ENCODE measurements around the gene ARFGEF2.
"Not testable (repeated sequence)": the region's sequence is repeated elsewhere in the genome, so short reads cannot be mapped to it uniquely, and the experiment has no call there.

ARFGEF2 gene

DNA sequence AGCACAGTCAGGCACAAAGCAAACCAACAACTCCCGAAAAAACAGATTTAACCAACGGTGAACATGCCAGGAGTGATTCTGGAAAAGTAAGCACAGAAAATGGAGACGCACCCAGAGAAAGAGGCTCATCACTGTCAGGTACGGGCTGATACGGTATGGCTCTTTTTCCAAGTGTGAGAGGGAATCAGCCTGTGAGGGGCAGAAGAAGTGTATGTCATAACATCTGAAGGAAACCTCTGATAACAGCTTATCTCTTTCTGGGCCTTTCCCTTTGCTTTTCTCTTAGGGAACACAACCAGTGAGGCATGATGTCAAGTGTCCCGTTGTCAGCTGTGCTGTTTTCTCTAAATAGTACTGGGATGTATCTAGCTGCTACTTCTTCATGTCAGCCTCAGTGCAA, 32.1 kb downstream of the ARFGEF2 start:
- DNase-seq (ENCODE audit: low spot score): no peak

DNA sequence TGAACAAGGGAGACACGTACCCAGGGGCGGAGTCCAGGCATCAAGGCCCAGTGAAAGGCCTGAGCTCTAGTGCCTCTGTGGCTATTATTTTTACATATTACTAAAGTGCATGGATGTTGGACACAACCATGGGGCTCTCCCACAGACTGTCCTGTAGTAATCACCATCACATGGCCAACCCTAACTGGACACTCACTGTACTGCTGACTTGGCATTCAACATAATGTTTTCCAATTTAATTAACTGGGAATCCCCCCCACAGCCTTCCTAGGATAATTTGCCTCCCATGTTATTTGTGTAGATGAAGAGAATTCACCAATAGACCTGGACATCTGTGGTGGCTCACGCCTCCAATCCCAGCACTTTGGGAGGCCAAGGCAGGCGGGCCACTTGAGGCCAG, 34.5 kb downstream of the ARFGEF2 start:
- DNase-seq (ENCODE audit: low spot score): no peak

DNA sequence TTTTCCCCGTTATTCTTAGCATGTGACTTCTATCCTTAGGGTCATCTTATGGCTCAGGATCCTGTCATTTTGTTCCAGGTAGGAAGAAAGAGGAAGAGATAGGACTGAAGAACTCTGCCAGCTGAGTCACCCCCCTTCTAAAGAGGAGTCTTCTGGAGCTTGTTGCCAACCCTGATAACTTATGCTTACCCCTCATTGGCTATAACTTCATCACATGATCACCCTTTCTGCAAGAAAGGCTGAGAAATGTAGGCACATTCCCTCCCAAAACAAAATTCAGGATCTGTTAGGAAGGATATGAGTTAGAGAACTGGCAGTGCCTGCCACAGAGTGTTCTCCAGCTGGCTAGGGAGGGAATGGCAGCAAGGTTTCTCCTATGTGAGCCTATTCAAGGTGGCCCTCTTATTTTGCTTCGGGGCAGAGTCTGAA, 35.6 kb downstream of the ARFGEF2 start:
- no peak for DNase-seq (ENCODE audit: low spot score)

DNA sequence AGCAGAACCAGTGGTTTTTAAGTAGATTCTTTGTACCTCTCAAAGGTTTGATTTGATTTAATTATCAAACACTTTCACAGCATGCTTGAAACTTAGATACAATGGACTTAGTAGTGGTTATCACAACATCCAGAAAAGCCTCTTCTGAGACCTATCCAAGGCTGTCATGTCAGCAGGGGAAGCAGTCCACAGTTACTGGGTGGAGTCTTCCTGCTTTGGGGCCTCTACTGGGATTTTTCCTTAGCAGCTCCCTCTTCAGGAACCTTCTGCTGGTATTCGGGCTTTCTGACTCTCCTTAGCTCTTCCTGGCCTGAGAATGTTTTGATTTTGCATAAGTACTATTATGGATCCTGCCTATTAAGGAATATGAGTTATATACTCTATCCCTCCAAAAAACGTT, 36.0 kb downstream of the ARFGEF2 start:
- DNase-seq (ENCODE audit: low spot score): no peak

- no peak for DNase-seq (ENCODE audit: low spot score)
Measured at GRCh38 chr20:48958743-48959142, 37.2 kb downstream of the ARFGEF2 start.

- DNase-seq (ENCODE audit: low spot score): no peak
Measured at GRCh38 chr20:48959899-48960550, 38.5 kb downstream of the ARFGEF2 start.

DNA sequence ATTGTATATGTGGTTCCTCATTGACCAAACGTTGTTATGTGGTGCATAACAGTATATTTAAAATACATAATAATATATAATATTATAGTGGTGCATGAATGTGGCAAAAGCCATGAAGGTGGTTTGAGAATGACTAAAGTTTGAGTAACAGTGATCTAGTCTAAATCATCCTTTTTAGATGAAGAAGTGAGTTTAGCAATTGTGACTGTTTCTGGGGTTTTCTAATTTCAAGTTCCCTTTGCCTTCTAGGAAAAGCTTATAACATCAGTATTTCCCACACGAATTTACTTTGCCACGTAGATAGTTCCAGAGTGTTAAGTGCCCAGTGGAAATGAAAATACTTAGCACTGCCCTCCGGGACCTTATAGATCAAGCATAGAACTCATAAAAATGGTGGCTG, 40.9 kb downstream of the ARFGEF2 start:
- DNase-seq (ENCODE audit: low spot score): no peak

- DNase-seq (ENCODE audit: low spot score): no peak
Measured at GRCh38 chr20:48962976-48963771, 41.7 kb downstream of the ARFGEF2 start.

DNA sequence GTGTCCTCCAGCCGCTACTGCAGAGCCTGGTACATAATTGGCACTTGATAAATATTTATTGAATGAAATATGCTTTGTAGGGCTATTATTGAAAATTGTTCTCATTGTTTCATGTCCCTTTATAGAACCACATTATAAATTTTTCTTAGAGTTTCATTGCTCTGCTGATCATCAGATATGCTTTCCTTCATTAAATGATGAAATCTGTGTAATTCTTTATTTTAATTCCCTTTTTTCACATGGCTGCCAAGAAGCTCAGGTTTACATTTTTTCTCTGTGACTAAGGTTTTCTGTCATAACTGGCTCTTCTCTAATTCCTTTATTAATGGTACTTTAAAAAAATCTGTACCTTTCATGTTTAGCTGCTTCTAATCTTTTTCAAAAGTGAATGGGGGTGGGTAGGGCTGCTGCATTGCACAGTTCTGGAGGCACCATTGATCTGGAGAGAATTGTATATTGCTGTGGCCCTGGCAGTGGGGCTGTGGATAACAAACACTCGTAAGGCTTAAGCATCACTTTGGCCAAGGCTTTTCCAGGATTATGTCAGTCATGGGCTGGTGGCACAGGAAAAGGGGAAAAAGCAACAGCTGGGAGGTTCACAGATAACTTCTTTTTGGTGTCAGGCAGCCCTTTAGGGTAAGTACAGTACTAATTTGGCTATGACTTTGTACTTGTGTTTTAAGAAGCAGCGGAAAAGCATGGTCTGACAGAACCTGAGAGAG, 43.8 kb downstream of the ARFGEF2 start:
- no peak for DNase-seq (ENCODE audit: low spot score)

GRCh38 chr20:48970681-48971365, 49.3 kb downstream of the ARFGEF2 start:
- no peak for DNase-seq (ENCODE audit: low spot score)

DNA sequence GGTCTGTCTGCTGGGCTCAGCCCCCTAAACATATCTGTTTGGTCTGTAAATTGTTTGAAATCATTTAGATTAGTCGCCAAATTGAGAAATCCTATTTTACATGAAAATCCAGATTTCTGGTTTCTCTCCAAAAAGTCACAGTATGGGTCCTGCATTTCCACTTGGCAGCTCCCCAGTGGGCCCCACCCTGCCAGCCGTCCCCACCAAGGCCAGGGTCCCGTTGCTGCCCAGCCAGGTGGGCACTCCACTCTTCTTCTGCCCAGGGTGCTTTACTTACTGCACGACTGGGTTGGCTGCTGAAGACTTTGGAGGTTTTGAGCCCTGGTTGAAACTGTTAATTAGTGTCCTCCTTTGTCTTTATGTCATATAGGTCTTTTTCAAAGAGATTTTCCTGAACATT, 50.4 kb downstream of the ARFGEF2 start:
- DNase-seq (ENCODE audit: low spot score): no peak

- DNase-seq (ENCODE audit: low spot score): no peak
Measured at GRCh38 chr20:48972816-48973215, 51.3 kb downstream of the ARFGEF2 start.

DNA sequence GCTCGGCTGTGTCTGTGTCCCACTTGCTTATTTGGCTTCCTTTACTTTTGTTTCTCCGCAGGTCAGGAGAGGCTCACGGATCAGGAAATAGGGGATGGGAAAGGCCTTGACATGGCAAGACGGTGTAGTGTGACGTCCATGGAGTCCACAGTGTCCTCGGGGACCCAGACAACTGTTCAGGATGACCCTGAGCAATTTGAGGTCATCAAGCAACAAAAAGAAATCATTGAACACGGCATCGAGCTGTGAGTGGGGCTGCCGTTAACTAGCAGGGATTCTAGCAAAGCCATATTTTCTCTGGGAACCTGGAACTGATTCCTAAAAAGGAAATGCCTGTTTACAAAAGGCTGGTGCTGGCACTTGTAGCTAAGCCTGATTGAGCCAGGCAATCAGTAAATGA, 54.4 kb downstream of the ARFGEF2 start:
- DNase-seq (ENCODE audit: low spot score): no peak

- not testable (repeated sequence) for DNase-seq (ENCODE audit: low spot score)
Measured at GRCh38 chr20:48979980-48980379, 58.5 kb downstream of the ARFGEF2 start.

DNA sequence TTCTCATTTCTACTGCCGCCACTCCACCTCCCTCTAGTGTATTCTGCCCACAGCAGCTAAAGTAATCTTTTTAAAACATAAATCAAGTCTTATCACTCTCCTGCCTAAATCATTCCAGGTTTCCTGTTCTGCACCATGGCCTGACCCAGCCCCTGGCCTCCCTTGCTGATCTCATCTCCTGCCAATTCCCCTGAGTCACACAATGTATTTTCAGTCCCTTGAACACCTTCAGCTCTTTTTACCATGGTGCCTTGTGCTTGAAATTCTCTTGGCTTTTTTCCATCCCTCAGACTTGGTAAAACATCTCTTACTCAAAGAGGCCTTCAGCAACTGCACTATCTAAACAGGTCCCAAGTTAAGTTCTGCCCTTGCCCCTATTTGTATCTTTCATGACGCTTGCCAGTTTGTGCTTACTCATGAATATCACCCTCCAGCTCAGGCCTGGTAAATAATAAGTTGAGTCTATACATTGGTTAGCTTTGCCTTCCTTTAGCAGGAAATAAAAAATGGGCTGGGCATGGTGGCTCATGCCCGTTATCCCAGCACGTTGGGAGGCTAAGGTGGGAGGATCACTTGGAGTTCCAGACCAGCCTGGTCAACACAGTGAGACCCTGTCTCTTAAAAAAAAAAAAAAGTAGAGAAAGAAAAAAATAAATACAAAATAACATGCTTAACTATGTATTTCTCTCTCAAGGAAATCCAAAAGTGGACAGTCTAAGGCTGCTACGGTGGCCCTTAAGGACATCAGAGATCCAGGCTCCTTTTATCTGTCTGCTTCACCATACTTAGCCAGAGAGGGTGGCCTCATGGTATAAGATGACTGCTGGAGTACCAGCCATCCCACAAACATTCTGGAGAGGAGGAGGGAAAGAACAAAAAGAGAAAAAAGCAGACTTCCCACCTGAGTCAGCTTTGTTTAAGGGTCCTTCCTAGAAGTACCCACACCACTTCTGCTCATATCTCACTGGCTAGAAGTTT, 62.2 kb downstream of the ARFGEF2 start:
- no peak for DNase-seq (ENCODE audit: low spot score)

GRCh38 chr20:48984575-48985219, 63.2 kb downstream of the ARFGEF2 start:
- DNase-seq (ENCODE audit: low spot score): no peak

DNA sequence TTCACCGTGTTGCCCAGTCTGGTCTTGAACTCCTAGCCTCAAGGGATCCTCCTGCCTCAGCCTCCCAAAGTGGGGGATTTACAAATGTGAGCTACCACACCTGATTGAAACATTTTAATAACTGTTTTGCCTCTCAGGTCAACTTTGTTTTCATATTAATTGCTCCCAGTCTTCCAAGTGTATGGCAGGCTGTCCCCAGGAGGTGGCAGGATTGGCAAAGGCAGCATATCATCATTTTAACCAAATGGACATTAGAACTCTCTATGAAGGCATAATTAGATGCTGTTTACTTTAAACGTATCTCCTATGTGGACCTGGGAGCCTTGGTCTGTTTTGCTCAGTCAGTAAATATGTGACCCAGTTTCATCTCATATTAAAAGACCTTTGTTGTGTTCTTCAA, 65.4 kb downstream of the ARFGEF2 start:
- no peak for DNase-seq (ENCODE audit: low spot score)

GRCh38 chr20:48990467-48990866, 69.0 kb downstream of the ARFGEF2 start:
- no peak for DNase-seq (ENCODE audit: low spot score)

GRCh38 chr20:48995589-48995988, 74.1 kb downstream of the ARFGEF2 start:
- DNase-seq (ENCODE audit: low spot score): no peak
